ENCODE data around the gene TMEM151B.

The TMEM151B gene

DNA sequence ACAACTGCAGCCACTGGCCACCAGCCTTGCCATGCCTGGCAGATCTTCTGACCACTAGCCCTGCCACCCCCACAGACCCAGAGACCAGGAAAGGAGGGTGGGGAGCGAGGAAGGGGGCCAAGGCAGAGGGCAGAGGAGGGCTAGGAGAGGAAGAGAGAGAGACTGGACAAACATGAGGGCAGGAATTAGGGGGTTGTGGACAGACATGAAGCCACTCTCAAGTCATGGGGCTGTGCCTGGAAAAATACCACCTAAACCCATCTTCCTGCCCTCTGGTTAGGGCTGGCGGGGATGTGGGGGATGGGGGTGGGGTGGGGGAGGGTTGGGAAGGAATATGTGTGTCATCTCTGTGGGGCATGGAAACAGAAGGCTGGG, 48.3 kb upstream of the TMEM151B start:
- peaks cover 36% of the 10 kb centered on the region for H3K4me1 ChIP-seq (ENCODE audit: low read length)

GRCh38 chr6:44222486-44223318, 47.5 kb upstream of the TMEM151B start:
- peak; percentile 14 for DNase-seq
- H3K4me3 ChIP-seq (ENCODE audit: low read length): peak overlapping the region; percentile 80
- H3K79me2 ChIP-seq (ENCODE audit: low read length): peaks cover 45% of the 10 kb centered on the region
- H3K27me3 ChIP-seq (replicated peaks; ENCODE audit: insufficient read depth, low read length): no peaks in the 10 kb centered on the region
- H2AFZ ChIP-seq (ENCODE audit: low read length): peak overlapping the region; percentile 52
- H3K9ac ChIP-seq (ENCODE audit: low read length): peak overlapping the region; percentile 15; the same call in 1 of the 2 replicates
- no peak overlapping the region for H3K27ac ChIP-seq (ENCODE audit: low read length)
- H3K9me2 ChIP-seq (replicated peaks; ENCODE audit: insufficient read depth, low read length): no peaks in the 10 kb centered on the region
- peak overlapping the region; percentile 78 for H3K4me2 ChIP-seq (ENCODE audit: low read depth, low read length)
- no peaks in the 10 kb centered on the region for H3K9me3 ChIP-seq (replicated peaks; ENCODE audit: insufficient read depth, low read length)
- no peak for TF ChIP-seq EZH2phosphoT487 (IDR thresholded peaks at IDR 0.05; ENCODE audit: low read length)
- TF ChIP-seq, protein P1, sequence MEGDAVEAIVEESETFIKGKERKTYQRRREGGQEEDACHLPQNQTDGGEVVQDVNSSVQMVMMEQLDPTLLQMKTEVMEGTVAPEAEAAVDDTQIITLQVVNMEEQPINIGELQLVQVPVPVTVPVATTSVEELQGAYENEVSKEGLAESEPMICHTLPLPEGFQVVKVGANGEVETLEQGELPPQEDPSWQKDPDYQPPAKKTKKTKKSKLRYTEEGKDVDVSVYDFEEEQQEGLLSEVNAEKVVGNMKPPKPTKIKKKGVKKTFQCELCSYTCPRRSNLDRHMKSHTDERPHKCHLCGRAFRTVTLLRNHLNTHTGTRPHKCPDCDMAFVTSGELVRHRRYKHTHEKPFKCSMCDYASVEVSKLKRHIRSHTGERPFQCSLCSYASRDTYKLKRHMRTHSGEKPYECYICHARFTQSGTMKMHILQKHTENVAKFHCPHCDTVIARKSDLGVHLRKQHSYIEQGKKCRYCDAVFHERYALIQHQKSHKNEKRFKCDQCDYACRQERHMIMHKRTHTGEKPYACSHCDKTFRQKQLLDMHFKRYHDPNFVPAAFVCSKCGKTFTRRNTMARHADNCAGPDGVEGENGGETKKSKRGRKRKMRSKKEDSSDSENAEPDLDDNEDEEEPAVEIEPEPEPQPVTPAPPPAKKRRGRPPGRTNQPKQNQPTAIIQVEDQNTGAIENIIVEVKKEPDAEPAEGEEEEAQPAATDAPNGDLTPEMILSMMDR (IDR thresholded peaks at IDR 0.05; ENCODE audit: low read length): no peak; the same call in 1 of the 2 replicates
- no peaks in the 10 kb centered on the region for H4K20me1 ChIP-seq (ENCODE audit: insufficient read depth, low read length)
- peaks cover 28% of the 10 kb centered on the region for H3F3A ChIP-seq (ENCODE audit: insufficient read depth, low read length)
- no peaks in the 10 kb centered on the region for H3K36me3 ChIP-seq (replicated peaks; ENCODE audit: insufficient read depth, low read length)
- peaks cover 34% of the 10 kb centered on the region for H3K4me1 ChIP-seq (ENCODE audit: low read length)

More for the DNA sequence above, 48.3 kb upstream of the TMEM151B start:
- no peaks in the 10 kb centered on the region for H3K9me3 ChIP-seq (replicated peaks; ENCODE audit: insufficient read depth, low read length)
- H3K27me3 ChIP-seq (replicated peaks; ENCODE audit: insufficient read depth, low read length): no peaks in the 10 kb centered on the region
- no peak for TF ChIP-seq EZH2phosphoT487 (IDR thresholded peaks at IDR 0.05; ENCODE audit: low read length)
- TF ChIP-seq, protein P1 (IDR thresholded peaks at IDR 0.05; ENCODE audit: low read length): no peak
- no peak for TF ChIP-seq EZH2 (optimal IDR thresholded peaks at IDR 0.05; ENCODE audit: low read depth, low read length)
- H3K4me3 ChIP-seq (ENCODE audit: low read length): no peak overlapping the region
- peaks cover 28% of the 10 kb centered on the region for H3F3A ChIP-seq (ENCODE audit: insufficient read depth, low read length)
- H2AFZ ChIP-seq (ENCODE audit: low read length): no peak overlapping the region
- no peaks in the 10 kb centered on the region for H4K20me1 ChIP-seq (ENCODE audit: insufficient read depth, low read length)
- H3K4me2 ChIP-seq (ENCODE audit: low read depth, low read length): peak overlapping the region; percentile 21; the same call in 1 of the 2 replicates
- H3K79me2 ChIP-seq (ENCODE audit: low read length): peaks cover 37% of the 10 kb centered on the region
- no peaks in the 10 kb centered on the region for H3K36me3 ChIP-seq (replicated peaks; ENCODE audit: insufficient read depth, low read length)
- no peak for DNase-seq
- H3K9me2 ChIP-seq (replicated peaks; ENCODE audit: insufficient read depth, low read length): no peaks in the 10 kb centered on the region
- no peak overlapping the region for H3K9ac ChIP-seq (ENCODE audit: low read length)
- no peak overlapping the region for H3K27ac ChIP-seq (ENCODE audit: low read length)

GRCh38 chr6:44223319-44224028, 46.8 kb upstream of the TMEM151B start, which contains the start of gene SLC29A1:
TSS of gene SLC29A1 (plus strand) at chr6:44223595. CDS start at chr6:44227314, 3,719 bp downstream.
- Histone ChIP-seq H3K27me3 (replicated peaks; ENCODE audit: insufficient read depth, low read length) (no peaks in the 10 kb centered on the region), H4K20me1 (ENCODE audit: insufficient read depth, low read length) (no peaks in the 10 kb centered on the region), H3F3A (ENCODE audit: insufficient read depth, low read length) (peaks cover 26% of the 10 kb centered on the region), H3K4me1 (ENCODE audit: low read length) (peaks cover 27% of the 10 kb centered on the region), H3K27ac (ENCODE audit: low read length) (peak within 1 kb of the TSS; percentile 63; the same call in 1 of the 2 replicates), H3K79me2 (ENCODE audit: low read length) (peaks cover 50% of the 10 kb centered on the region), H3K36me3 (replicated peaks; ENCODE audit: insufficient read depth, low read length) (no peaks in the 10 kb centered on the region), H3K9me3 (replicated peaks; ENCODE audit: insufficient read depth, low read length) (no peaks in the 10 kb centered on the region), H2AFZ (ENCODE audit: low read length) (peak within 1 kb of the TSS; percentile 58), H3K9me2 (replicated peaks; ENCODE audit: insufficient read depth, low read length) (no peaks in the 10 kb centered on the region), H3K4me2 (ENCODE audit: low read depth, low read length) (peak within 1 kb of the TSS; percentile 94), H3K4me3 (ENCODE audit: low read length) (peak within 1 kb of the TSS; percentile 80), H3K9ac (ENCODE audit: low read length) (peak within 1 kb of the TSS; percentile 75)
- peak; percentile 85 for DNase-seq
- TF ChIP-seq, protein P1 (IDR thresholded peaks at IDR 0.05; ENCODE audit: low read length): no peak
- no peak for TF ChIP-seq EZH2phosphoT487 (IDR thresholded peaks at IDR 0.05; ENCODE audit: low read length)
- no peak for TF ChIP-seq EZH2 (optimal IDR thresholded peaks at IDR 0.05; ENCODE audit: low read depth, low read length)

Data from MM.1S (cell line).